SU-DHL-6 (cell line): Measurements from ENCODE around the gene HSPA12A.

Experiments
- H2AFZ ChIP-seq: fragments of 200-600 bp; sonication (generic); 2 replicates; pipeline ENCODE4 v1.6.1; 2014; ENCODE audit warnings: low read depth, mild to moderate bottlenecking, moderate library complexity, mixed read lengths, antibody characterized with exemption, low read length; ENCODE audit not compliant: severe bottlenecking
- H3F3A ChIP-seq: fragments of 200-600 bp; shearing (Covaris generic); 2 replicates; pipeline ENCODE4 v1.6.0; 2016; ENCODE audit warnings: antibody characterized with exemption, mild to moderate bottlenecking; ENCODE audit not compliant: insufficient read depth
- H3K27ac ChIP-seq: fragments of 200-600 bp; sonication (generic); 2 replicates; pipeline ENCODE4 v1.5.1; 2016; ENCODE audit warnings: low read depth, mild to moderate bottlenecking, low read length, moderate library complexity, mixed read lengths
- H3K27me3 ChIP-seq: fragments of 200-600 bp; sonication (generic), shearing (Covaris generic); 2 replicates; pipeline ENCODE4 v1.6.0; 2014; ENCODE audit warnings: mild to moderate bottlenecking, low read length
- H3K36me3 ChIP-seq: fragments of 200-600 bp; sonication (generic); 2 replicates; pipeline ENCODE4 v1.6.1; 2014; ENCODE audit warnings: mild to moderate bottlenecking, low read length, mixed read lengths
- H3K4me2 ChIP-seq: fragments of 300-600, 200-600 bp; shearing (Covaris generic), sonication (generic); 2 replicates; pipeline ENCODE4 v1.6.0; 2014; ENCODE audit warnings: low read length, low read depth, mild to moderate bottlenecking; ENCODE audit not compliant: poor library complexity, severe bottlenecking
- H3K4me3 ChIP-seq: fragments of 200-600 bp; sonication (generic); 2 replicates; pipeline ENCODE4 v1.5.1; 2014; ENCODE audit warnings: antibody characterized with exemption, low read length, mild to moderate bottlenecking, mixed read lengths; ENCODE audit not compliant: insufficient read depth, poor library complexity, severe bottlenecking
- H3K79me2 ChIP-seq: fragments of 200-600 bp; sonication (generic); 2 replicates; pipeline ENCODE4 v1.6.1; 2014; ENCODE audit warnings: mild to moderate bottlenecking, low read length, moderate library complexity; ENCODE audit not compliant: insufficient read depth
- H3K9ac ChIP-seq: fragments of 200-600 bp; sonication (generic); 2 replicates; pipeline ENCODE4 v1.7.0; 2014; ENCODE audit warnings: mild to moderate bottlenecking, low read length
- H3K9me2 ChIP-seq: fragments of 200-600 bp; sonication (generic); replicated peaks from 2 replicates; pipeline ENCODE4 v1.6.1; 2014; ENCODE audit warnings: low read length; ENCODE audit not compliant: insufficient read depth
- H3K9me3 ChIP-seq: fragments of 200-600 bp; sonication (generic); 2 replicates; pipeline ENCODE4 v1.6.1; 2014; ENCODE audit warnings: low read length, mixed read lengths; ENCODE audit not compliant: insufficient read depth
- H4K20me1 ChIP-seq: fragments of 200-600 bp; sonication (generic); 2 replicates; pipeline ENCODE4 v1.6.1; 2014; ENCODE audit warnings: low read depth, mild to moderate bottlenecking, antibody characterized with exemption, low read length, moderate library complexity, mixed read lengths
- EZH2phosphoT487 ChIP-seq: fragments of 200-600 bp; sonication (generic), shearing (Covaris generic); conservative IDR thresholded peaks from 2 replicates; pipeline ENCODE4 v1.6.1; 2018; ENCODE audit warnings: mild to moderate bottlenecking, antibody characterized with exemption, low read length, moderate library complexity, mixed read lengths
- TF ChIP-seq, protein P1 (sequence below): fragments of 200-600 bp; sonication (generic); IDR thresholded peaks from one replicate; pipeline ENCODE4 v1.5.1; 2017; ENCODE audit warnings: antibody characterized with exemption, mild to moderate bottlenecking, low read length, moderate library complexity; ENCODE audit not compliant: insufficient read depth, poor library complexity, severe bottlenecking

Gene HSPA12A

DNA sequence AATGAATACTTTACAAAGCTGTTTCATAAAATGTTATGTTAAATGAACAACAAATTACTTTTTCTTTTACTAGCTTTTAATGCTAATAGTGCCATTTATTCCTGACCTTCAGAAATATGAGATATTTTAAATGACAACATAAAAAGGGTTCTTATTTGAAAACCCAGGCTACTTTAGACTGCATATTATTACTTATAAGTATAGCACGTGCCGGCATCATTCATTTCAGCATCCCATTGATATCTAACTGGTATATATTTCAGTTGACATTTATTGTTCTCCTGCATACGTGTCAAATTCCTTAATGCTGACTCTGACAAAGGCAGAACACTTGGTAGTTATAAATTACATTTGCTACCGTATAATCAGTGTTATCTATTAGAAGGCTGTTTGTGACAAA, 86.3 kb downstream of the HSPA12A start:
- no peak overlapping the region for H2AFZ ChIP-seq
- H3F3A ChIP-seq: no peaks in the 10 kb centered on the region
- no peaks in the 10 kb centered on the region for H3K27me3 ChIP-seq
- H3K9me3 ChIP-seq: no peaks in the 10 kb centered on the region
- H3K9me2 ChIP-seq: no peaks in the 10 kb centered on the region
- no peak overlapping the region for H3K9ac ChIP-seq
- H4K20me1 ChIP-seq: no peaks in the 10 kb centered on the region
- H3K79me2 ChIP-seq: no peaks in the 10 kb centered on the region
- no peak overlapping the region for H3K4me3 ChIP-seq
- H3K4me2 ChIP-seq: no peak overlapping the region
- TF ChIP-seq EZH2phosphoT487: no peak
- TF ChIP-seq, protein P1, sequence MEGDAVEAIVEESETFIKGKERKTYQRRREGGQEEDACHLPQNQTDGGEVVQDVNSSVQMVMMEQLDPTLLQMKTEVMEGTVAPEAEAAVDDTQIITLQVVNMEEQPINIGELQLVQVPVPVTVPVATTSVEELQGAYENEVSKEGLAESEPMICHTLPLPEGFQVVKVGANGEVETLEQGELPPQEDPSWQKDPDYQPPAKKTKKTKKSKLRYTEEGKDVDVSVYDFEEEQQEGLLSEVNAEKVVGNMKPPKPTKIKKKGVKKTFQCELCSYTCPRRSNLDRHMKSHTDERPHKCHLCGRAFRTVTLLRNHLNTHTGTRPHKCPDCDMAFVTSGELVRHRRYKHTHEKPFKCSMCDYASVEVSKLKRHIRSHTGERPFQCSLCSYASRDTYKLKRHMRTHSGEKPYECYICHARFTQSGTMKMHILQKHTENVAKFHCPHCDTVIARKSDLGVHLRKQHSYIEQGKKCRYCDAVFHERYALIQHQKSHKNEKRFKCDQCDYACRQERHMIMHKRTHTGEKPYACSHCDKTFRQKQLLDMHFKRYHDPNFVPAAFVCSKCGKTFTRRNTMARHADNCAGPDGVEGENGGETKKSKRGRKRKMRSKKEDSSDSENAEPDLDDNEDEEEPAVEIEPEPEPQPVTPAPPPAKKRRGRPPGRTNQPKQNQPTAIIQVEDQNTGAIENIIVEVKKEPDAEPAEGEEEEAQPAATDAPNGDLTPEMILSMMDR: no peak
- no peak overlapping the region for H3K27ac ChIP-seq
- no peaks in the 10 kb centered on the region for H3K36me3 ChIP-seq

DNA sequence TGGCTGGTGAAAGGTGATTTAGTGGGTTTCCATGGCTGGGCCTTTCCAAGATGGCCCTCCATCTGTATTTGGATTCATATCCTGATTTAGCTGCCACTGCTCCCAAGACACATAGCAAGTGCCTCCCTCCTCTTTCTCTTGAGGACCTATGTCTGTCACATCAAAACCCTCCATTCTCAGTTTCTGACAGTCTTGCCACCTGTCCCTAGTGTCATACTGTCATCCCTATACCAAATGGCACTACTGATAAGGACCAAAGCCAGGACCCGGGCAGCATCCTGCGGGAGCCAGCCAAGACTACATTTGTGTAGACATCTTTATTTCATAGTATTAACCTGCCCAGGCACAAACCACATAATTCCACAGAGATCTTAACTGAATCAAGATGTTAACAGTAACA, 86.8 kb downstream of the HSPA12A start:
- Histone ChIP-seq H3K9ac (no peak overlapping the region), H3K4me2 (no peak overlapping the region), H3F3A (no peaks in the 10 kb centered on the region), H3K36me3 (no peaks in the 10 kb centered on the region), H3K9me3 (no peaks in the 10 kb centered on the region), H3K79me2 (no peaks in the 10 kb centered on the region), H3K4me3 (no peak overlapping the region), H3K9me2 (no peaks in the 10 kb centered on the region), H4K20me1 (no peaks in the 10 kb centered on the region), H2AFZ (no peak overlapping the region), H3K27ac (no peak overlapping the region), H3K27me3 (no peaks in the 10 kb centered on the region)
- no peak for TF ChIP-seq EZH2phosphoT487
- TF ChIP-seq, protein P1: no peak

DNA sequence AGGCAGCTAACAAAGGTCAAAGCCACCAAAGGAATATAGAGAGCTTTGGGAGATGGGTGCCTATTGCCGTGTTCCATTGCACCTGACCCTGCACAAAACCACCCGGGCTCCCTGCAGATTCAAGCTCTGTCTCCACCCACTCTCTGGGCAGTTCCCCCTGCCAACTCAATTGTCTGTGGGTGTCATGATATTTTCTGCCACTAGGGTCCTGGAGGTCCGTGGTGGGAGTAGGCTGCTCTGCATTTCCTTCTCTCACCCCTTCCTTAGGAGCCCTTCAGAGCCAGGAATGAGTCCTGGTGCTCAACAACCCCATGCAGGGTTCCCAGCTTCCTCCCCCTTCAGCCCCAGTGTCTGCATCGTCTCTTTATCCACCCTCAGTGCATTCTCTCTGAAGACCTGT, 87.5 kb downstream of the HSPA12A start:
- H4K20me1 ChIP-seq: no peaks in the 10 kb centered on the region
- no peaks in the 10 kb centered on the region for H3F3A ChIP-seq
- H3K9me3 ChIP-seq: no peaks in the 10 kb centered on the region
- H2AFZ ChIP-seq: no peak overlapping the region
- H3K27me3 ChIP-seq: no peaks in the 10 kb centered on the region
- TF ChIP-seq EZH2phosphoT487: no peak
- TF ChIP-seq, protein P1: no peak
- H3K4me3 ChIP-seq: no peak overlapping the region
- H3K9ac ChIP-seq: no peak overlapping the region
- no peaks in the 10 kb centered on the region for H3K36me3 ChIP-seq
- no peaks in the 10 kb centered on the region for H3K9me2 ChIP-seq
- H3K27ac ChIP-seq: no peak overlapping the region
- H3K79me2 ChIP-seq: no peaks in the 10 kb centered on the region
- H3K4me2 ChIP-seq: no peak overlapping the region
